Loucy (cell line): ENCODE measurements around the gene VWA5B2.

Experiments
- H2AFZ ChIP-seq: fragments of 200-600 bp; sonication (generic); 2 replicates; pipeline ENCODE4 v1.6.0; 2016; ENCODE audit warnings: antibody characterized with exemption, mild to moderate bottlenecking, low read length, moderate library complexity
- H3F3A ChIP-seq: fragments of 200-600 bp; 2 replicates; pipeline ENCODE4 v1.6.0; 2016; ENCODE audit warnings: antibody characterized with exemption, low read depth, mild to moderate bottlenecking
- H3K27me3 ChIP-seq: fragments of 200-600 bp; sonication (generic); 2 replicates; pipeline ENCODE4 v1.6.1; 2014; ENCODE audit warnings: low read length, mild to moderate bottlenecking; ENCODE audit not compliant: insufficient read depth, poor library complexity, severe bottlenecking
- H3K36me3 ChIP-seq: fragments of 200-600 bp; sonication (generic); 2 replicates; pipeline ENCODE4 v1.6.1; 2016; ENCODE audit warnings: low read length; ENCODE audit not compliant: insufficient read depth
- H3K4me1 ChIP-seq: fragments of 200-600 bp; sonication (generic); 2 replicates; pipeline ENCODE4 v1.5.1; 2014; ENCODE audit warnings: low read length, mild to moderate bottlenecking; ENCODE audit not compliant: insufficient read depth, poor library complexity, severe bottlenecking
- H3K4me2 ChIP-seq: fragments of 200-600 bp; sonication (generic); 2 replicates; pipeline ENCODE4 v1.6.0; 2014; ENCODE audit warnings: antibody characterized with exemption, low read length, low read depth, mild to moderate bottlenecking; ENCODE audit not compliant: poor library complexity, severe bottlenecking
- H3K4me3 ChIP-seq: fragments of 200-600 bp; sonication (generic); 2 replicates; pipeline ENCODE4 v1.5.1; 2014; ENCODE audit warnings: low read length, mild to moderate bottlenecking, mixed read lengths; ENCODE audit not compliant: poor library complexity, severe bottlenecking
- H3K79me2 ChIP-seq: fragments of 200-600 bp; sonication (generic); 2 replicates; pipeline ENCODE4 v1.6.1; 2014; ENCODE audit warnings: low read length; ENCODE audit not compliant: insufficient read depth
- H3K9ac ChIP-seq: fragments of 200-600 bp; sonication (generic); 2 replicates; pipeline ENCODE4 v1.6.0; 2014; ENCODE audit warnings: mild to moderate bottlenecking, low read depth, low read length, moderate library complexity; ENCODE audit not compliant: poor library complexity, severe bottlenecking
- H3K9me2 ChIP-seq: fragments of 200-600 bp; sonication (generic); replicated peaks from 2 replicates; pipeline ENCODE4 v1.6.1; 2016; ENCODE audit warnings: low read depth, low read length, mixed read lengths
- H3K9me3 ChIP-seq: fragments of 200-600 bp; sonication (generic); 2 replicates; pipeline ENCODE4 v1.6.1; 2014; ENCODE audit warnings: mild to moderate bottlenecking, antibody characterized with exemption, low read length, low read depth; ENCODE audit not compliant: insufficient read depth
- H4K20me1 ChIP-seq: fragments of 200-600 bp; sonication (generic); 2 replicates; pipeline ENCODE4 v1.6.0; 2014; ENCODE audit warnings: antibody characterized with exemption, low read length, mild to moderate bottlenecking; ENCODE audit not compliant: insufficient read depth, poor library complexity, severe bottlenecking
- EZH2phosphoT487 ChIP-seq: fragments of 200-600 bp; IDR thresholded peaks from 2 replicates; pipeline ENCODE4 v1.6.1; 2018; ENCODE audit warnings: antibody characterized with exemption, mild to moderate bottlenecking, moderate library complexity, borderline replicate concordance
- TF ChIP-seq, protein P1 (sequence below): fragments of 200-600 bp; sonication (generic); conservative IDR thresholded peaks from 2 replicates; pipeline ENCODE4 v1.5.1; 2014; ENCODE audit warnings: mild to moderate bottlenecking, antibody characterized with exemption, low read length

Gene VWA5B2

DNA sequence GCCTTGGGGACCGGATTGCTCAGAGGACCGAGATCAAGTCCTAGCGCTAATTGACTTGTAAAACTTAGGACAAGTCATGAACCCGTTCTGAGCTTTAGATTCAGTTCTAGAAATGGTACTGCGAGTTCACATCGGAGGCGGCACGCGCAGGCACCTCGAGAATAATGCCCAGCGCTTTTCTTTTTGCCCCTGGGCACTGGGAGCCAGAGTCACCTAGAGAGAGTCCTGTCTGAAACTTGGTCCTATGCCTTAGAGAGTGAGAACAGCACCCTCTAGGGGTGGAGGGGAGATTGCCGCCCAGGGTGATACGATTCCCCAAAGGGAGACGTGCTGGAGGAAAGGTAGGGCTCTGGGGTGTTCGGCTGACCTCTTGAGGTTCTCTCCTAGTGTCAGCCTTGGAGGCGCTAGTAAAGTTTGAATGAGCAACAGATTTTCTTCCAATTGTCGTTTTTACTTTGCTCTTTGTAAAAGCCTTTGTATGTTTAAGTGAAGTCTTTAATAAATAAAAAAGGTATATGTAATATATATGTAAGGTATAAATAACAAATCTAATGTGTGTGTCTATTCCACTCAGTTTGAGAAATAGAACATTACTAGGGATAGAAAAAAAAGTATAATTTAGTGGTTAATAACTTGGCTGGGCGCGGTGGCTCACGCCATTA, 20.9 kb downstream of the VWA5B2 start:
- H3K79me2 ChIP-seq: peaks cover 19% of the 10 kb centered on the region
- H3K4me2 ChIP-seq: peak overlapping the region; percentile 100
- peak overlapping the region; percentile 80 for H3K9ac ChIP-seq
- peaks cover 13% of the 10 kb centered on the region for H3K4me1 ChIP-seq
- no peaks in the 10 kb centered on the region for H3K27me3 ChIP-seq
- TF ChIP-seq, protein P1, sequence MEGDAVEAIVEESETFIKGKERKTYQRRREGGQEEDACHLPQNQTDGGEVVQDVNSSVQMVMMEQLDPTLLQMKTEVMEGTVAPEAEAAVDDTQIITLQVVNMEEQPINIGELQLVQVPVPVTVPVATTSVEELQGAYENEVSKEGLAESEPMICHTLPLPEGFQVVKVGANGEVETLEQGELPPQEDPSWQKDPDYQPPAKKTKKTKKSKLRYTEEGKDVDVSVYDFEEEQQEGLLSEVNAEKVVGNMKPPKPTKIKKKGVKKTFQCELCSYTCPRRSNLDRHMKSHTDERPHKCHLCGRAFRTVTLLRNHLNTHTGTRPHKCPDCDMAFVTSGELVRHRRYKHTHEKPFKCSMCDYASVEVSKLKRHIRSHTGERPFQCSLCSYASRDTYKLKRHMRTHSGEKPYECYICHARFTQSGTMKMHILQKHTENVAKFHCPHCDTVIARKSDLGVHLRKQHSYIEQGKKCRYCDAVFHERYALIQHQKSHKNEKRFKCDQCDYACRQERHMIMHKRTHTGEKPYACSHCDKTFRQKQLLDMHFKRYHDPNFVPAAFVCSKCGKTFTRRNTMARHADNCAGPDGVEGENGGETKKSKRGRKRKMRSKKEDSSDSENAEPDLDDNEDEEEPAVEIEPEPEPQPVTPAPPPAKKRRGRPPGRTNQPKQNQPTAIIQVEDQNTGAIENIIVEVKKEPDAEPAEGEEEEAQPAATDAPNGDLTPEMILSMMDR: peak; percentile 89
- no peak for TF ChIP-seq EZH2phosphoT487
- H3K36me3 ChIP-seq: peaks cover 1% of the 10 kb centered on the region; the same call in 1 of the 2 replicates
- H3K9me2 ChIP-seq: no peaks in the 10 kb centered on the region
- no peaks in the 10 kb centered on the region for H3F3A ChIP-seq
- peak overlapping the region; percentile 90 for H2AFZ ChIP-seq
- peak overlapping the region; percentile 97 for H3K4me3 ChIP-seq
- peaks cover 9% of the 10 kb centered on the region for H4K20me1 ChIP-seq
- no peaks in the 10 kb centered on the region for H3K9me3 ChIP-seq

- H3K9me2 ChIP-seq: no peaks in the 10 kb centered on the region
- no peak overlapping the region for H3K4me2 ChIP-seq
- TF ChIP-seq, protein P1: no peak
- TF ChIP-seq EZH2phosphoT487: no peak
- H3K79me2 ChIP-seq: no peaks in the 10 kb centered on the region; the same call in 1 of the 2 replicates
- no peaks in the 10 kb centered on the region for H4K20me1 ChIP-seq
- H3K36me3 ChIP-seq: no peaks in the 10 kb centered on the region
- no peaks in the 10 kb centered on the region for H3K27me3 ChIP-seq
- H2AFZ ChIP-seq: no peak overlapping the region
- H3K9ac ChIP-seq: no peak overlapping the region
- H3F3A ChIP-seq: no peaks in the 10 kb centered on the region; the same call in 1 of the 2 replicates
- no peaks in the 10 kb centered on the region for H3K4me1 ChIP-seq
- H3K4me3 ChIP-seq: no peak overlapping the region
- H3K9me3 ChIP-seq: no peaks in the 10 kb centered on the region
Observed at GRCh38 chr3:184255291-184256039, 26.1 kb downstream of the VWA5B2 start.

GRCh38 chr3:184257083-184257915, 27.9 kb downstream of the VWA5B2 start:
- no peak overlapping the region for H2AFZ ChIP-seq
- H3K36me3 ChIP-seq: no peaks in the 10 kb centered on the region
- no peaks in the 10 kb centered on the region for H3K9me2 ChIP-seq
- no peaks in the 10 kb centered on the region for H3K79me2 ChIP-seq
- H4K20me1 ChIP-seq: no peaks in the 10 kb centered on the region
- no peaks in the 10 kb centered on the region for H3K27me3 ChIP-seq
- TF ChIP-seq, protein P1: no peak
- H3K4me1 ChIP-seq: peaks cover 8% of the 10 kb centered on the region
- no peak overlapping the region for H3K4me3 ChIP-seq
- no peak overlapping the region for H3K4me2 ChIP-seq
- no peak overlapping the region for H3K9ac ChIP-seq
- H3K9me3 ChIP-seq: no peaks in the 10 kb centered on the region
- no peaks in the 10 kb centered on the region; the same call in 1 of the 2 replicates for H3F3A ChIP-seq
